ENCODE results near the gene MBOAT2.
"Not testable (repeated sequence)": the region's sequence is repeated elsewhere in the genome, so short reads cannot be mapped to it uniquely, and the experiment has no call there.

Gene MBOAT2

DNA sequence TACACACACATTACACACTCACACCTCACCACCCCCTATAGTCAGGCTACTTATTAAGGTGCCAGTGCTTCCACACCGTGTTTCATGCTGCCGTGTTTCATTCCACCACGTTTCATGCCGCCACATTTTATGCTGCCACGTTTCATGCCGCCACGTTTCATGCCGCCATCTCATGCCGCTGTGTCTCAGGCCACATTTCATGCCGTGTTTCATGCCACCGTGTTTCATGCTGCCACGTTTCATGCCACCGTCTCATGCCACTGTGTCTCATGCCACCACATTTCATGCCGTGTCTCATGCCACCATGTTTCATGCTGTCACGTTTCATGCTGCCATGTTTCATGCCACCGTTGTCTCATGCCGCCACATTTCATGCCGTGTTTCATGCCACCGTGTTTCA lies 65.1 kb downstream of the MBOAT2 start:
- no peak for DNase-seq

DNA sequence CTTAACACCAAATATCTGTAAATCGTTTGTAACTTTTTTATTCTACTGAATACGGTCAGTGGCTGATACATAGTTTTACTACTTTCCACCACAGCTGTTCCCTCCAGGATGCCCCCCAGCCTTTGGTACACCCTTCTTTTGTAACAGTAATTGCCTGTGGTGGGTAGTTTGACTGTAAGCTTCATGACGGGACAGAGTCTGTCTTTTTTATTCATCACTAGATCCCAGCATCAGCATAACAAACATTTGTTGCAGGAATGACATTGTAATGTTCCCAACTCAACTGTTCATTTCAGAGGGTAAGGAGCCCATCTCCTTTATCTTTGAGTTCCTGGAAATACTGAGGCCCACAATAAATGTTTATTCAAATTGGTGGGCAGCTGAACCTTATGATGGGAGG lies 67.5 kb downstream of the MBOAT2 start:
- no peak for DNase-seq

DNA sequence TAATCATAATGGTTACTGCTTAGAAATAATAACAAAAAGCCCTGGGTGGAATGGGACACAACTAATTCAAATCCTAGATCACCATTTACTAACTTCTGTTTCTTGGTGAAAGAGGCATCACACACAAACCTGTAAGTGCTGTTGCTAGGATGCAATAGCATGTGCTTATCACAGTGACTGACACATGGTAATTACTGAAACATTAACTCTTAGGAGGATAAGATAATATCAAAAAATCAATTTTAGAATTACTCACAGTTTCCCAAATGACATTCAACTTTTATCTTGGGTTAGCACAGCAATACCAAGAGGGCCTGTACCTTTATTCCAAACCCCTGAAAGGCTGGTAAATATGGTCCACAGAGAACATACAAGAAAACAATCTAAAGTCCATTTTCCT lies 69.1 kb downstream of the MBOAT2 start:
- no peak for DNase-seq

DNA sequence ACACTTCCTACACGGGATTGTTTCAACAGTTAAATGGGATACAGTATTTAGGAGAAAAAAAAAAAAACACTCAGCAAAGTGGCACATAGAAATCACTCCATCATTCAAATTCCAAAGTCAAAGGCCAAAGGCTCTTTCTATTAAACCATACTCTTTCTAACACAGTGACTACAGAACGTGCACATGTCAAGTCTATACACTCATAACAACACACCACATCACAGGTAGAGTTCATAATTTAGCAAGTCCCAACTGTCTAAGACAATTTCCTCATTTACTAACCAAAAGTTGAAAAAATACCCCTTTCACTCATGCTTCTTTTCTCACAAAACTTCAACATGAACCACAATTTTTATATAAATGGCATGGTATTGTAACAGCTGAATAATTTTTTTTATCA lies 70.8 kb downstream of the MBOAT2 start:
- no peak for DNase-seq

DNA sequence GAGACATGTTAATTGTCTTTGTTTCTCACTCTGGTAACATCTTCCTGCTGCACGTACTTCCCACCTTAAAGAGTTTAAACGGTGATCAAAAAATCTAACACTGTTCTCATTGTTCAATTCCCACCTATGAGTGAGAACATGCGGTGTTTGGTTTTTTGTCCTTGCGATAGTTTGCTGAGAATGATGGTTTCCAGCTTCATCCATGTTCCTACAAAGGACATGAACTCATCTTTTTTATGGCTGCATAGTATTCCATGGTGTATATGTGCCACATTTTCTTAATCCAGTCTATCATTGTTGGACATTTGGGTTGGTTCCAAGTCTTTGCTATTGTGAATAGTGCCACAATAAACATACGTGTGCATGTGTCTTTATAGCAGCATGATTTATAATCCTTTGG lies 73.3 kb downstream of the MBOAT2 start:
- DNase-seq, result not testable (repeated sequence)

DNA sequence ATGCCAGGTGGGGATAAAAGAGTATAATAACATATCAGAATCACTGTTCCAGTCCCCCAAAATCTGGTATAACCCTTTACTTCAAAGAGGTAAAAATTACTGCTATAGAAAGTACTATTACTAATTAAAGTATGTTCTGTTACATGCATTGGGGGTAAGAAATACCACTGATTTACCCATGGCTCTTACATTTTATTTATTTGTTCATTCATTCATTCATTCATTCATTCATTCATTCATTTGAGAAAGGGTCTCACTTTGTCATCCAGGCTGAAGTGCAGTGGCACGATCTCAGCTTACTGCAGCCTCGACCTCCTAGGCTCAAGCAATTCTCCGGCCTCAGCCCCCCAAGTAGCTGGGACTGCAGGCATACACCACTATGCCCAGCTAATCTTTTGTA lies 74.4 kb downstream of the MBOAT2 start:
- DNase-seq, result no peak

DNA sequence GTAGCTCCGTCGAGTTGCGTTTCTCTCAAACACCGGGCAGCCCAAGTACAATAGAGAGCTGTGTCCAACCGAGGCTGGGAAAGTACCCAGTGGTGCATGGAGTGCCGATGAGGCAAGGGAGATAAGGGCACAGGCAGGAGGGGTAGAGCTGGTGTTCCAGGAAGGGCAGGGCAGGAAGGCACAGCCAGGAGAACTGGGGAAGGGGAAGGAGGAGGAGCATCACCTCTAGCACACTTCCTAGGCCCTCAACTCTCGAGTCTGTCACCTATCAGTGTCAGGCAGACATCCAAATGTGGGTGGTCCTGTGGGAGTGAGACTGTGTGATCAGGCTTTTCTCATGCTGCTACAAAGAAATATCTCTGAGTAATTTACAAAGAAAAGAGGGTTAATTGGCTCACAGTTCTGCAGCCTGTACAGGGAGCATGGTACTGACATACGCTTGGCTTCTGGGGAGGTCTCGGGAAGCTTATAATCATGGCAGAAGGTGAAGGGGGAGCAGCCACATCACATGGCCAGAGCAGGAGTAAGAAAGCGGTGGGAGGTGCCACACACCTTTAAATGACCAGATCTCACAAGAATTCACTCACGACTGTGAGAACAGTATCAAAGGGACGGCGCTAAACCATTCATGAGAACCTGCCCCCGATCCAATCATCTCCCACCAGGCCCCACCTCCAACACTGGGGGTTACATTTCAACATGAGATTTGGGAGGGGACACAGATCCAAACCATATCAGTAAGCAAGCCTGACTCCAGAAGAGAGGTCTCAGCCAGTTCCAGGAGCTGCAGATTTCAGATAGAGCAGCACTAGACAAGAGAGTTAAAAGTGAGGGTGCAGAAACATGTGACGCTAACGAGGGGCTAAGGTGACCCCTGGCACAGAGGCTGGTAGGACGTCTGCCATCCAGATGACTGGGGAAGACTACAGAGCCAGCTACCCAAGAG lies 75.7 kb downstream of the MBOAT2 start:
- no peak for DNase-seq

DNA sequence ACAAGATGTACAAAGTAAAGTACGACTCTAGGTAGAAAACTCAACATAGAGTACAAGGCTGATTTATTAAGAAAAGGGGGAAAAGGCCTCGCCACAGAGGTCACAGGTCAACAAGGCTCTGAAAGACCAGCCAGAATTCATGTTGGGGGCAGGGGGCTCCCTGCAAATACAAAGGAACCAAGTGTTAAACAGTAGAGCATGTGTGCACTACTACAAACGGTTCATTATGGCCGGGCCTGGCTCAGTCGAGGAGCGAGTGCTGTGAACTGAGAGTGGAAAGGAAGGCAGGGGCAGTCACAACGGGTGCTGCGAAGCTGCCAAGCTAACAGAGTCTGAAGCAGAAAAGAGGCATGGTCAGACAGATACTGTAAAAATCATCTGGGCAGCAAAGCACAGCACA lies 77.1 kb downstream of the MBOAT2 start:
- DNase-seq, result no peak

DNA sequence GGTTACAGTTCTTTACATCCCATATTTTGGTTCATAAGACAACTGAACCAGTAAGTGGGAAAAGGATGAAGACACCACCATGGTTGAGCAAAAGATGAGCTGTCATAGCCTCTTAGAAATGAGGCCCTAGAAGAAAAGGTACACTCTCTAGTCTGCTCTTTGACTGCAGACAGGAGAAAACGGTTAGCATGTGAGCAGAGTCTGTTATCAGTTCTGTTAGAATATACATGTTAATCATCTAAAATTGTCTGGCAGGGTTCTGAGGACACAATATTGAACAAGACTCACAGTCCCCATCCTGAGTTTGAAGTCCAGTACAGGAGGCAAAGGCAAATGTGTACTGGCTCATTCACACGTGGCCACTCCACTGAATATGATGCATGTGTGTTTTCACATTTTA lies 78.1 kb downstream of the MBOAT2 start:
- DNase-seq, result no peak

DNA sequence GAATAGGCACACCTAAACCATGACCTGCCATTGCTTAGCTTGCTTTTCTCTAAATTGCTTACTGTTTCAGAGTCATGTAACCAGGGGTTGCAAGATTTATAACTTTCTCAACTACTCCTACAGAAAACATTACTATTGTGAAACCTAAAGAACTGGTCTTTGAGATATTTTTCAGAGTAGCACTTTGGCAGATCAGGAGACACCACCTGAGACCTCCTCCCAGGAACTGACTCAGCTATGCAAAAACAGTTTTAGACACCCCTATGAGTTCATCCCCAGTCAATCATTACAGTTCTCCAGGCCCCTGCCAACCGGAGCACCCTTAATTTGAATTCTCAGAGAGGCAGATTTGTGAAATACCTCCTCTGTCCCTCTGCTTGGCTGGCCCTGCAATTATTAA lies 80.3 kb downstream of the MBOAT2 start:
- DNase-seq, result no peak

DNA sequence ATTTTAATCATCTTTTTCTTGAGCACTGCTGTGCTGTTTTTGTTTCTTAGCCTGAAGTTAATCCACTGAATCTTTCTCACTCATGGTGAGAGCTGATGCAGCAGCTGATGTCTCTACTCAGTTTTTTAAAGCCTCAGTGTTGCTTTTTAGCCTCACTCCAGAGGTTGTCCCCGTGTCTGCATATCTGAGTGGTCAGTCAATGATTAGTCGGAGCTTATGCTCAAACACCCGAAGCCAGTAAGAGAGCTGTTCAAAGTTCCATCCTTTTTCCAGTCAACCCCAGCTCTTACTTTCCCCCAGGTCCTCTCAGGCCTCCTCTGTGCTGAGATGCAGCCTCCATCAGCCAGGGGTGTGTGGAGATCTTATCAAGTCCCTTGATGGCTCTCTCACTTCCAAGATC lies 81.1 kb downstream of the MBOAT2 start:
- no peak for DNase-seq

DNA sequence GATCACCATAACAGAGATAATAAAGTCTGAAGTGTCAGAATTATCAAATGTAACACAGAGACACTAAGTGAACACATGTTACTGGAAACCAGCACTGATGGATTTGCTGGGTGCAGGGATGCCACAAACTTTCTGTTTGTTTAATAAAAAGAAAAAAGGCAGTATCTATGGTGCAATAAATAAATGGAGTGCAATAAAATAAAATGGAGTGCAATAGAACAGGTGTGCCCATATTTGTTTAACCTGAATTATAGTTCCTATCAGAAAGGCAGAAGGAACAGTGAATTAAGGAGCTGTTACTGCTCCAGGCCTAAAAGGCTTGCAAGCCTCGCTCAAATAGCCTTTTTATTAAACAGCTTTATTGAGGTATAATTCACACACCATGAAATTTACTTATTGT lies 85.1 kb downstream of the MBOAT2 start:
- DNase-seq, result no peak

DNA sequence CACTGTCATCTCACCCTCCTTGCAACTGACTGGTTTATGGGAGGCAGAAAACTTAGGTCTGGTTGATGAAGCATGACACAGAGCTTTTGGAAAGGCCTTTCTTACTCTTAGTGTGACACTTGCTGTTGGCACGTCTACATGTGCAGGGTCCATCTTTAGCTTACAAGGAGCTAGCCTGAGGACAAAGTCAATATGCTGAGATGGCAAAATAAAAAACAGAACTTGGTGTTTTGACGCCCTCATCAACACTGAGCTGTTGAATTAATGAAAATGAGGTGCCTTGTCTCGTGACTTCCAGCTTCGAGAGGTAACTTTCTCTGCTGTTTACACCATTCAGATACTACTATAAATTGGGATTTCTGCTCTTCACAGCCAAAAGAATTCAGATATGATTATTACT lies 87.5 kb downstream of the MBOAT2 start:
- no peak for DNase-seq

DNA sequence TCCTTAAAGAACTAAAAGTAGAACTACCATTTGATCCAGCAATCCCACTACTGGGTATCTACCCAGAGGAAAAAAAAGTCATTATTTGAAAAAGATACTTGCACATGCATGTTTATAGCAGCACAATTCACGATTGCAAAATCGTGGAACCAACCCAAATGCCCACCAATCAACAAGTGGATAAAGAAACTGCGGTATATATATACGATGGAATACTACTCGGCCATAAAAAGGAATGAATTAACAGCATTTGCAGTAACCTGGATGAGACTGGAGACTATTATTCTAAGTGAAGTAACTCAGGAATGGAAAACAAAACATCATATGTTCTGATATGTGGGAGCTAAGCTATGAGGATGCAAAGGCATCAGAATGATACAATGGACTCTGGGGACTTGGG lies 89.7 kb downstream of the MBOAT2 start:
- not testable (repeated sequence) for DNase-seq

DNA sequence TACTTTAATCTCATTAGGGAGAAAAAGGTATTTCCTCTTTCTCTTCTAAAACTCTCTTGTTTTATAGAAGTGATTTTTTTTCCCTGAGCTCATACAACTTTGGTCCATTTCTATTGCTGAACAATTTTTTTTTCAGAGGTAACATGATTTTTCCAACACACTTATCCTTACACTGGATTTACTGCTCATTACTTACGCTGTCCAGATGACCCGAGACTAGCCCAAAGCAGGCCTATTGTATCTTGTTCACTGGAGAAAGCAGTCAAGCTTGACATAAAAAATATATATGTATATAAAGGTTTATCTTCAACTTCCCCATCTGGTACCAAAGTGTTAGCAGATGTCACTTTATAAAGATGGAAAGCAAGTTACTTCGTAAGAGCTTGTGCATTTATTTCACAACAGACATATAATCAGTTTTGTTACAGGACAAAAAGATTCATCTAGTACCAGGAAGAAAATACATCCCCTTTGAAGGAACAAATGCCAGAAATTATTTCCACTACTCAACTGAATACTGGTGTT lies 95.7 kb downstream of the MBOAT2 start:
- DNase-seq, result no peak

DNA sequence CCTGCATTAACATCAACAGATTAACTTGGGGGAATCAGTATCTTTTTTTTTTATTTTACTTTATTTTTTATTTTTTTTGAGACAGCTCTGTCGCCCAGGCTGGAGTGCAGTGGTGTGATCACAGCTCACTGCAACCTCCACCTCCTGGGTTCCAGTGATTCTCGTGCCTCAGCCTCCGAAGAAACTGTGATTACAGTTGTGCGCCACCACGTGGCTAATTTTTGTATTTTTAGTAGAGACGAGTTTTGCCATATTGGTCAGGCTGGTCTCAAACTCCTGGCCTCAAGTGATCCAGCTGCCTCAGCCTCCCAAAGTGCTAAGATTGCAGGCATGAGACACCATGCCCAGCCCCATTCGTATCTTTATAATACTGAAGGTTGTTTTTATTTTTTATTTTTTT lies 99.6 kb downstream of the MBOAT2 start:
- DNase-seq, result not testable (repeated sequence)

DNA sequence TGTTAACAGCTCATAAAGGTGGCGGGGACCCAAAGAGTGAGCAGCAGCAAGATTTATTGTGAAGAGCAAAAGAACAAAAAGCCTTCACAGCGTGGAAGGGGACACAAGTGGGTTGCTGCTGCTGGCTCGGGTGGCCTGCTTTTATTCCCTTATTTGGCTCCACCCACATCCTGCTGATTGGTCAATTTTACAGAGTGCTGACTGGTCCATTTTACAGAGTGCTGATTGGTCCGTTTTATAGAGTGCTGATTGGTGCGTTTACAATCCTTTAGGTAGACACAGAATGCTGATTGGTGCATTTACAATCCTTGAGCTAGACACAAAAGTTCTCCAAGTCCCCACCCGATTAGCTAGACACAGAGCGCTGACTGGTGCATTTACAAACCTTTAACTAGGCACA lies 100.7 kb downstream of the MBOAT2 start:
- not testable (repeated sequence) for DNase-seq

DNA sequence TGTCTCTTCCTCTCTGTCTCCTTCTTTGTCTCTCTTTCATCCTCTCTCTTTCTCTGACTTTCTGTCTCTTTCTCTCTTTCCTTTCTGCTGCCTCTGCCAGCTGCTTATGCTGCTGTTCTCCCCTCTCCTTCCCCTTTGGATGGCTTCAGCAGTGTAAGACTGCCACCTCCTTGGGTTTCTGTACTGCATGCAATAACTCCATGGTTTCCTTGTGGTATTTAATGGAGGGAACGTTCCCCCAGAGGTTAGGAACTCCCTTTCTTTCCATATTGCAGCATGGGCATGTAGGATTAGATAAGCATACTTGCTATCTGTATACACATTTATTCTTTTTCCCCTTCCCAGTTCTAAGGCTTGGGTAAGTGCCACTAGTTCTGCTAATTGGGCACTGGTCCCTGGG lies 106.3 kb downstream of the MBOAT2 start:
- DNase-seq, result not testable (repeated sequence)

DNA sequence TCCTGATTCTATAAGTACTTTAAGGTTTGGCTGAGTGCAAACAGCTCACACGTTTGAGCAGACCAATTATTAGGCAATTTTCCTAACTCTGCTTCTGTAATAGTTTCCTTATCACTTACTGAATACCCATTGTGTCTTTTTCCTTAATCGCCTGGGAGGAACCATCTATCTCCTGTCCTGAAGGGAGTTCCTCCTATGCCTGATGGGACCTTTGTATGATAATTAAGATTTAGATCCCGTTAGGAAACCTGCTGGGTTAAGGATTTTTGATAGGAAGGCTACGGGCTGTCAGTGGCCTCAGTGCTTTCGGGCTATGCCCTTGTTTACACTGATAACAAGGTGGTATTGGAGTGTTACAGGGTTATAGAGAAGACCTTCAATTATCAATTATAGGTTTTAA lies 106.8 kb downstream of the MBOAT2 start:
- DNase-seq, result not testable (repeated sequence)

DNA sequence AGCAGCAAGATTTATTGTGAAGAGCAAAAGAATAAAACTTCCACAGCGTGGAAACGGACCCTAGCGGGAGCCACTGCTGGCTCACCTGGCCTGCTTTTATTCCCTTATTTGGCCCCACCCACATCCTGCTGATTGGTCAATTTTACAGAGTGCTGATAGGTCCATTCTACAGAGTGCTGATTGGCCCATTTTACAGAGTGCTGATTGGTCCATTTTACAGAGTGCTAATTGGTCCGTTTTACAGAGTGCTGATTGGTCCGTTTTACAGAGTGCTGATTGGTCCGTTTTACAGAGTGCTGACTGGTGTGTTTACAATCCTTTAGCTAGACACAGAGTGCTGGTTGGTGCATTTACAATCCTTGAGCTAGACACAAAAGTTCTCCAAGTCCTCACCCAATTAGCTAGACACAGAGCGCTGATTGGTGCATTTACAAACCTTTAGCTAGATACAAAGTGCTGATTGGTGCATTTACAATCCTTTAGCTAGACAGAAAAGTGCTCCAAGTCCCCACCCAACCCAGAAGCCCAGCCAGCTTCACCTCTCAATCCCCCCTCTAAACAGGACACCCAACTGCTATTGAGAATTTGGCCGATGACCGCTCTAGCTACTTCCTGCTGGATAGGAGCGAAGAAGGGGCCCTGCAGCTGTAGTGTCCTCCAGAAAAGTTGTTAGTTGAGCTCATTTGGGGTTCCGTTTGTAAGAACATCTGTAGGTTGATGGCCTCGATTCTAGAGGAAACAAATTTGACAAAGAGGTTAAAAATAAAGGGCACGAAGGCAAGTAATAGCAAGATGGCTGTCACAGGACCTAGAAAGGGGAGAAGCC lies 108.2 kb downstream of the MBOAT2 start:
- DNase-seq, result not testable (repeated sequence)

DNA sequence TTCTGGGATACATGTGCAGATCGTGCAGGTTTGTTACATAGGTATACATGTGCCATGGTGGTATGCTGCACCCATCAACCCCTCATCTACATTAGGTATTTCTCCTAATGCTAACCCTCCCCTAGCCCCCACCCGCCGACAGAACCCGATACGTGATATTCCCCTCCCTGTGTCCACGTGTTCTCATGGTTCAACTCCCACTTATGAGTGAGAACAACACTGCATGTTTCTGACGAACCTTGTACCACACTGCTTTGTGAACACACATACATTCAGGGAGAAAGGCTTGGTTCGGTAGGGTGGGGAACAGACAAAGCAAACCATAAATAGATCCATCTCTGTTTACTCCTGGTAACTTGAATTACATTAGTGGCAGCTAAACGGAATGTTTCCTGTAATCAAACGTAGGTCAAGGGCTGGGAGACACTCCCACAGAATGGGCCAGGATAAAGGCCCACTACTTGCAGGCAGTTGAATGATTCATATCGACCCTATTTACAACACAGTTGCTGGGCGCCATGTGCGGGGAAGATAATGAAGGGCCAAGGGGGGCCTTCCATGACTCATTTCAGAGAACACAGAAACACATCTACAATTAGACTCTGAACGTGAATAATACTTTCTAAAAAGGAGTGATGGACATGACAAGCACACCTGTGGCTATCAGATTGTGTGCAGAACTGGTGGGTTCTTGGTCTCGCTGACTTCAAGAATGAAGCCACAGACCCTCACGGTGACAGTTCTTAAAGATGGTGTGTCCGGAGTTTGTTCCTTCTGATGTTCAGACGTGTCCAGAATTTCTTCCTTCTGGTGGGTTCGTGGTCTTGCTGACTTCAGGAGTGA lies 109.3 kb downstream of the MBOAT2 start:
- DNase-seq, result no peak

DNA sequence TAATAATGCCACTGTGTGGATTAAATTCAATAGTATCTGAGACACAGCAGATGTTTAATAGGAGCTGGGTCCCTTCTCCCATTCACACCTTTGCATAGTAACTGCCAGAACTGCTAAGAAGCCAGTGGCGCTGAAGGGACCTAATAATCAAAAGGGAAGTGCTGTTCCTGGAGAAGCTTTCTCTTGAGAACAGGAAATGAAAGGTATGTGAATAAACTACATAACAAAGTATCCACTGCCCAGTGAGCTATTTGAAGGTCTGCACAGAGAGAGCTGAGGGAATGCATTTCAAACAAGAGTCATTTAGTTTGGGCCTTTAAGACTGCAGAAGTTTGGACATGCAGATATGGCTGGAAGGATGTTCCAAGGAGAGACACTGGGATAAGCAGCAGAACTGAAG lies 110.0 kb downstream of the MBOAT2 start:
- no peak for DNase-seq

DNA sequence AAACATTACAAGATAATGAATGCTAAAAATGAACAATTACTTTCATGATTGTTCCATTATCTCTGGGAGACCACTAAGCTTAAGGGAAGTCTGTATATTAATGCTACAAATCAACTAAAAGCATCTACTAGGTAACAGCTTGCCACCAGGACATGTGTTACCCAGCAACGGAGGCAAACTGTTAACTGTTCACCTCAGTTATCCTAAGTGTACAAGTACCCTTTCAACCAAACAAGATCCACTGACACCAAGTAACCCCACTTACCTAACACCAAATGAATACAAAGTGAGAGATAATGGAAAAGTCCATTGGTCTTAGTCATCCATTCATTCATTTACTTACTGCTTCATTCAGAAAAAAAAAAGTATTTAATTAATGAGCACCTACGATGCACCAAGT lies 111.4 kb downstream of the MBOAT2 start:
- DNase-seq, result no peak
